ENCODE measurements around the gene NCEH1. TPM values are rescaled to one million over a fixed set of nuclear protein-coding genes. Genes with fewer than 3 reads are reported as not detected.

Gene NCEH1
- total RNA-seq, 1 experiment from 2014 or later, result 11.5 TPM

DNA sequence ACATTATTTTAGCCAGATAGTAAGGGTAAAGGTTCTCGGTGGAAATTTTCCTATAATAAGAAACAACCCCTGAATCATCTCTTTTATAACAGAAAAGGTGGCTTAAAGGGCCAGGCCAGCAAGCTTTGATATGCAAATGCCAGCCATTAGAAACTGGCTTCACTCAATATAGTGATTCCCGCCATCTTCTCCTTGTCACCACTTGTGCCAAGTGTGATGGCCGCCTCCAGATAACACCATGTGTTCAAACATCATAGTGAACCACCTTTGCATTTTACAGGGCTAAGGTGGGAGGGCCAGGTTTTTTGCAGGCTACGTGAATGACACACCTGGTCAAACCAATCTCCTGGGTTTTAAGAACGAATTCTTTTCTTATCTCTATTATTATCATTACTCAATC is 31.3 kb downstream of the NCEH1 start (continued):
- TF ChIP-seq YY1 (IDR thresholded peaks at IDR 0.05; ENCODE audit: extremely low read depth, insufficient replicate concordance, low read depth, low read length) (no peak), TCF7L2 (IDR thresholded peaks at IDR 0.05; ENCODE audit: borderline replicate concordance, extremely low read depth, insufficient read depth, insufficient read length) (no peak), ZBTB33 (IDR thresholded peaks at IDR 0.05; ENCODE audit: extremely low read depth, insufficient replicate concordance, low read length) (no peak)

DNA sequence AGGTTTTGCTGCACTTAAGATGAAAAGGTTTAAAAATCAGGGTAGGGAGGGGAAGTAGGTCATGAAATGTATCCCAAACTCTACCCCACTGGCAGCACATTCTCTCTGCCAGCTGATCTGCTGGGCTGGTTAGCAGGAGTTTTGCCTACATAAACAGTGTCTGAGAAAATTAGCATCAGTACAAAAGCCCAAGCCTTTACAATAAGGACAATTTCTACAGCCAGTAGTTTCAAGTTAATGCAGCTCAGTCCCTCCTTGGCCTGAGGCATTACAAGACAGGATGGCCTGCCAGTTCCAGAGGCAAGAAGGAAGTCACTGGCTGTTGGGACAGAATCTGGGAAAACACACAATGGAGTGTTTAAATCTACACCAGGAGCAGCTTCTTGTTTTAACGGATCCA is 32.8 kb downstream of the NCEH1 start:
- no peak overlapping the region for H3K4me2 ChIP-seq (ENCODE audit: low read length)
- no peaks in the 10 kb centered on the region for H3K27me3 ChIP-seq (ENCODE audit: insufficient read depth, low read length)
- H4K20me1 ChIP-seq (ENCODE audit: insufficient read depth), result no peaks in the 10 kb centered on the region
- peaks cover 16% of the 10 kb centered on the region for H3K79me2 ChIP-seq (ENCODE audit: insufficient read depth, low read length)
- H3K9ac ChIP-seq (ENCODE audit: low read length), result no peak overlapping the region
- ChIA-PET RAD21 (ENCODE audit: low non-redundant PET in 1 of 2, low total read pairs in 2 of 2, uncharacterized antibody in 2 of 2, unreplicated experiment in 2 of 2) (no interaction called here), CTCF (no interaction called here), POLR2A (no interaction called here)
- H3K4me1 ChIP-seq (ENCODE audit: control insufficient read depth in 1 of 2, insufficient read depth in 2 of 2, low read length in 2 of 2), result peaks cover 0 to 9% of the 10 kb centered on the region in 2 experiments; a peak in 3 of 4 replicates
- no peak for DNase-seq (ENCODE audit: low read depth, low spot score)
- TF ChIP-seq POLR2AphosphoS5 (IDR thresholded peaks at IDR 0.05; ENCODE audit: low read depth, low read length), result no peak
- TF ChIP-seq EZH2 (IDR thresholded peaks at IDR 0.05), result no peak
- TF ChIP-seq SP1 (IDR thresholded peaks at IDR 0.05; ENCODE audit: low read depth), result no peak
- TF ChIP-seq FOSL1 (IDR thresholded peaks at IDR 0.05; ENCODE audit: low read depth), result no peak
- TF ChIP-seq POLR2A (IDR thresholded peaks at IDR 0.05; ENCODE audit: borderline replicate concordance, extremely low read depth, insufficient read depth, insufficient read length), result no peak
- no peak for TF ChIP-seq CEBPB (IDR thresholded peaks at IDR 0.05; ENCODE audit: low read depth)
- no peak for TF ChIP-seq MAX (IDR thresholded peaks at IDR 0.05)
- TF ChIP-seq EGR1 (IDR thresholded peaks at IDR 0.05; ENCODE audit: low read depth), result no peak
- no peak for TF ChIP-seq ZBTB33 (IDR thresholded peaks at IDR 0.05; ENCODE audit: extremely low read depth, insufficient replicate concordance, low read length)
- no peak for TF ChIP-seq SIN3A (IDR thresholded peaks at IDR 0.05; ENCODE audit: low read depth)
- TF ChIP-seq ZFX (IDR thresholded peaks at IDR 0.05), result no peak
- H3K27ac ChIP-seq (ENCODE audit: low read depth, low read length), result no peak overlapping the region
- H3K36me3 ChIP-seq (ENCODE audit: control insufficient read depth in 1 of 2, insufficient read depth in 2 of 2, low read length in 2 of 2), result no peaks in the 10 kb centered on the region
- H3K9me3 ChIP-seq (ENCODE audit: control insufficient read depth in 1 of 2, insufficient read depth in 1 of 2, low read depth in 1 of 2, low read length in 2 of 2), result no peaks in the 10 kb centered on the region
- no TSS peak for BruUV-seq (replicated peaks)
- no peak for ATAC-seq
- intact Hi-C loops (cut with micrococcal nuclease), result no loop called here
- H2AFZ ChIP-seq (ENCODE audit: low read depth, low read length, poor library complexity, severe bottlenecking), result no peak overlapping the region
- no peaks in the 10 kb centered on the region for H3K9me2 ChIP-seq (ENCODE audit: insufficient read depth)
- H3K4me3 ChIP-seq (replicated peaks in 1 of 2; ENCODE audit: low read depth in 1 of 2, low read length in 2 of 2), result no peak overlapping the region

All from HCT116 (cell line).